SH-SY5Y (cell line): ENCODE results near the gene OR2M4.

Experiments
- GATA2 ChIP-seq: IDR thresholded peaks from 2 replicates; pipeline ENCODE4 v1.6.1; 2011; ENCODE audit warnings: mild to moderate bottlenecking, low read depth, low read length
- GATA3 ChIP-seq: IDR thresholded peaks from 2 replicates; pipeline ENCODE4 v1.6.1; 2011; ENCODE audit warnings: low read depth, mild to moderate bottlenecking, low read length, moderate library complexity

OR2M4 gene

GRCh38 chr1:248231117-248231516 lies at the start of gene OR2M4:
Gene OR2M4 (plus strand): TSS chr1:248231417. CDS start chr1:248238929, 7,512 bp downstream.
- TF ChIP-seq GATA3 (no peak), GATA2 (no peak)

- no peak for TF ChIP-seq GATA2
- no peak for TF ChIP-seq GATA3
Observed at GRCh38 chr1:248183996-248184395, 47.2 kb upstream of the OR2M4 start.

- TF ChIP-seq GATA2, result no peak
- no peak for TF ChIP-seq GATA3
Observed at GRCh38 chr1:248187363-248187762, 43.9 kb upstream of the OR2M4 start.

GRCh38 chr1:248189026-248189425 lies 42.2 kb upstream of the OR2M4 start:
- no peak for TF ChIP-seq GATA3

- TF ChIP-seq GATA3 (no peak), GATA2 (no peak)
Observed at GRCh38 chr1:248194117-248194516, 37.1 kb upstream of the OR2M4 start.

GRCh38 chr1:248196965-248197364 lies 34.3 kb upstream of the OR2M4 start, which contains the start of gene OR2M3:
Gene OR2M3 (plus strand): TSS chr1:248197265. CDS start chr1:248203068, 5,803 bp downstream.
- no peak for TF ChIP-seq GATA3
- TF ChIP-seq GATA2, result no peak

- TF ChIP-seq GATA3 (no peak), GATA2 (no peak)
Observed at GRCh38 chr1:248215880-248216279, 15.3 kb upstream of the OR2M4 start.

- TF ChIP-seq GATA3 (no peak), GATA2 (no peak)
Observed at GRCh38 chr1:248225537-248225936, 5.7 kb upstream of the OR2M4 start.

- no peak for TF ChIP-seq GATA2
- no peak for TF ChIP-seq GATA3
Observed at GRCh38 chr1:248229360-248229908, 1.8 kb upstream of the OR2M4 start.

GRCh38 chr1:248239478-248239877 lies 8.3 kb downstream of the OR2M4 start:
- TF ChIP-seq GATA3 (no peak), GATA2 (no peak)

GRCh38 chr1:248243204-248243603 lies 12.0 kb downstream of the OR2M4 start:
- no peak for TF ChIP-seq GATA3
- no peak for TF ChIP-seq GATA2

- no peak for TF ChIP-seq GATA2
- TF ChIP-seq GATA3, result no peak
Observed at GRCh38 chr1:248268178-248268577, 37.0 kb downstream of the OR2M4 start.

- TF ChIP-seq GATA2, result no peak
- TF ChIP-seq GATA3, result no peak
Observed at GRCh38 chr1:248277876-248278275, 46.7 kb downstream of the OR2M4 start, which contains the start of gene OR2T33. Gene OR2T33 (minus strand): TSS chr1:248277976. CDS start chr1:248273814, 4,162 bp downstream.

- no peak for TF ChIP-seq GATA2
- TF ChIP-seq GATA3, result no peak
Observed at GRCh38 chr1:248288391-248288790, 57.2 kb downstream of the OR2M4 start.
